Activated B cell treated with CpG ODN at 0.5 μM for 24 hours (primary cell): Measurements from ENCODE around the gene POPDC3. TPM values are rescaled to one million over a fixed set of nuclear protein-coding genes. Genes with fewer than 3 reads are reported as not detected.

Experiments used
- ATAC-seq: fragments of 200-7000 bp; cut with Tn5 transposase; one replicate; pipeline ENCODE4 v1.10.0; 2021; ENCODE audit warnings: low read depth, mild to moderate bottlenecking, moderate library complexity
- CTCF ChIA-PET: fragments of 350-600 bp; sonication (Branson Sonifier 250); formaldehyde crosslinking; loops from one replicate; lab custom pipeline; 2021; ENCODE audit warnings: antibody characterized with exemption; lab: Charles Lee
- POLR2A ChIA-PET: fragments of 350-600 bp; sonication (Branson Sonifier 250); formaldehyde crosslinking; loops from one replicate; lab custom pipeline; 2021; ENCODE audit warnings: antibody characterized with exemption; lab: Charles Lee
- DNase-seq: peaks from one replicate; pipeline ENCODE4 v3.0.0; 2022
- H3K27ac Mint-ChIP-seq: one replicate; pipeline ENCODE4 v1.8.0; 2020; ENCODE audit warnings: mixed read lengths
- H3K27me3 Mint-ChIP-seq: one replicate; pipeline ENCODE4 v1.8.0; 2021; ENCODE audit warnings: mixed read lengths
- H3K36me3 Mint-ChIP-seq: one replicate; pipeline ENCODE4 v1.8.0; 2021; ENCODE audit warnings: low read depth, mixed read lengths
- H3K4me1 Mint-ChIP-seq: one replicate; pipeline ENCODE4 v1.8.0; 2021; ENCODE audit warnings: mixed read lengths
- H3K4me3 Mint-ChIP-seq: one replicate; pipeline ENCODE4 v1.8.0; 2020; ENCODE audit warnings: mild to moderate bottlenecking, mixed read lengths
- H3K9me3 Mint-ChIP-seq: one replicate; pipeline ENCODE4 v1.8.0; 2020; ENCODE audit warnings: mixed read lengths
- CTCF ChIP-seq: fragments of 200-600 bp; IDR thresholded peaks from one replicate; pipeline ENCODE4 v1.8.0; 2022; ENCODE audit warnings: antibody characterized with exemption, mild to moderate bottlenecking
- intact Hi-C: fragments of 100-400 bp; cut with micrococcal nuclease; formaldehyde crosslinking; loops from one replicate; pipeline ENCODE4 v1.15.1; 2024
- total RNA-seq: library from RNA; stranded (reverse); gene quantifications from 2 replicates; pipeline ENCODE4 v1.2.3, GENCODE V29; 2022

POPDC3 gene
- total RNA-seq, 1 donor from 2014 or later: not detected

- no peak for DNase-seq
- ChIA-PET CTCF (no interaction called here), POLR2A (no interaction called here)
- no peak for TF ChIP-seq CTCF
- H3K36me3 Mint-ChIP-seq: no peaks in the 10 kb centered on the region
- intact Hi-C loops: no loop called here
- peaks cover 15% of the 10 kb centered on the region for H3K27me3 Mint-ChIP-seq
- H3K27ac Mint-ChIP-seq: no peak overlapping the region
- H3K4me1 Mint-ChIP-seq: no peaks in the 10 kb centered on the region
- ATAC-seq: no peak
- no peaks in the 10 kb centered on the region for H3K9me3 Mint-ChIP-seq
- no peak overlapping the region for H3K4me3 Mint-ChIP-seq
Observed at GRCh38 chr6:105189026-105189820, 9.4 kb upstream of the POPDC3 start.

- ATAC-seq: no peak
- H3K4me3 Mint-ChIP-seq: no peak overlapping the region
- CTCF ChIA-PET: no interaction called here
- H3K27ac Mint-ChIP-seq: no peak overlapping the region
- no peak for TF ChIP-seq CTCF
- H3K27me3 Mint-ChIP-seq: peaks cover 19% of the 10 kb centered on the region
- no peaks in the 10 kb centered on the region for H3K4me1 Mint-ChIP-seq
- no peaks in the 10 kb centered on the region for H3K36me3 Mint-ChIP-seq
- H3K9me3 Mint-ChIP-seq: no peaks in the 10 kb centered on the region
- intact Hi-C loops: no loop called here
- no peak for DNase-seq
- POLR2A ChIA-PET: no interaction called here
Observed at GRCh38 chr6:105188251-105188650, 8.4 kb upstream of the POPDC3 start.

GRCh38 chr6:105186576-105186975, 6.8 kb upstream of the POPDC3 start:
- Mint-ChIP-seq H3K4me3 (no peak overlapping the region), H3K36me3 (no peaks in the 10 kb centered on the region), H3K9me3 (no peaks in the 10 kb centered on the region), H3K27me3 (peaks cover 24% of the 10 kb centered on the region), H3K27ac (no peak overlapping the region), H3K4me1 (no peaks in the 10 kb centered on the region)
- intact Hi-C loops: no loop called here
- CTCF ChIA-PET: no interaction called here
- TF ChIP-seq CTCF: no peak
- ATAC-seq: no peak
- POLR2A ChIA-PET: no interaction called here
- DNase-seq: no peak

- Mint-ChIP-seq H3K36me3 (no peaks in the 10 kb centered on the region), H3K27ac (no peak overlapping the region), H3K4me1 (peaks cover 2% of the 10 kb centered on the region), H3K27me3 (peaks cover 35% of the 10 kb centered on the region), H3K4me3 (no peak overlapping the region), H3K9me3 (no peaks in the 10 kb centered on the region)
- ChIA-PET POLR2A (no interaction called here), CTCF (no interaction called here)
- intact Hi-C loops: no loop called here
- DNase-seq (no peak), ATAC-seq (no peak)
- no peak for TF ChIP-seq CTCF
Observed at GRCh38 chr6:105184921-105185320, 5.1 kb upstream of the POPDC3 start.

GRCh38 chr6:105181981-105182515, 2.2 kb upstream of the POPDC3 start:
- Mint-ChIP-seq H3K27ac (no peak overlapping the region), H3K27me3 (peaks cover 35% of the 10 kb centered on the region), H3K4me1 (peaks cover 2% of the 10 kb centered on the region), H3K9me3 (no peaks in the 10 kb centered on the region), H3K36me3 (no peaks in the 10 kb centered on the region), H3K4me3 (no peak overlapping the region)
- intact Hi-C loops: no loop called here
- POLR2A ChIA-PET: no interaction called here
- ATAC-seq (no peak), DNase-seq (no peak)
- CTCF ChIA-PET: no interaction called here
- no peak for TF ChIP-seq CTCF
